ENCODE data around the gene S100A1. TPM values are rescaled to one million over a fixed set of nuclear protein-coding genes. Genes with fewer than 3 reads are reported as not detected.
"Not testable (repeated sequence)": the region's sequence is repeated elsewhere in the genome, so short reads cannot be mapped to it uniquely, and the experiment has no call there.

Gene S100A1
- total RNA-seq, 1 experiment from 2014 or later = 0.29 TPM

GRCh38 chr1:153578936-153579335 is 49.3 kb upstream of the S100A1 start:
- H3K4me1 ChIP-seq (ENCODE audit: insufficient read depth, low read length) = peaks cover 5% of the 10 kb centered on the region; the same call in 1 of the 2 replicates
- no peaks in the 10 kb centered on the region for H3K9me3 ChIP-seq (ENCODE audit: low read length)
- BruUV-seq (replicated peaks) = no TSS peak
- intact Hi-C loops (cut with micrococcal nuclease) = no loop called here
- no peak overlapping the region for H3K9ac ChIP-seq (ENCODE audit: low read length)
- no peak overlapping the region for H3K4me2 ChIP-seq (ENCODE audit: low read length)
- H3K9me2 ChIP-seq (replicated peaks; ENCODE audit: low read length) = no peaks in the 10 kb centered on the region
- DNase-seq (no peak), ATAC-seq (no peak)
- ChIA-PET CTCF (no interaction called here), POLR2A (ENCODE audit: unreplicated experiment) (no interaction called here)
- no peaks in the 10 kb centered on the region for H4K20me1 ChIP-seq (ENCODE audit: low read length)
- H3K79me2 ChIP-seq (ENCODE audit: low read length) = no peaks in the 10 kb centered on the region
- no peaks in the 10 kb centered on the region for H3F3A ChIP-seq (ENCODE audit: low read length, unreplicated experiment)
- H3K4me3 ChIP-seq (ENCODE audit: low read length) = no peak overlapping the region
- no peaks in the 10 kb centered on the region for H3K36me3 ChIP-seq (ENCODE audit: low read depth, low read length)
- H3K27me3 ChIP-seq (ENCODE audit: low read length) = no peaks in the 10 kb centered on the region
- TF ChIP-seq CTCF (conservative IDR thresholded peaks at IDR 0.05; ENCODE audit: low read depth, low read length) (no peak), EZH2 (IDR thresholded peaks at IDR 0.05; ENCODE audit: low read length, unreplicated experiment) (no peak), EZH2phosphoT487 (IDR thresholded peaks at IDR 0.05; ENCODE audit: borderline replicate concordance, low read length) (no peak)
- no peak overlapping the region for H3K27ac ChIP-seq (ENCODE audit: low read length)
- no peak overlapping the region for H2AFZ ChIP-seq (ENCODE audit: low read length)

- H3K4me3 ChIP-seq (ENCODE audit: low read length); BruUV-seq (replicated peaks); DNase-seq; H3K9me3 ChIP-seq (ENCODE audit: low read length); POLR2A ChIA-PET (ENCODE audit: unreplicated experiment); H3K79me2 ChIP-seq (ENCODE audit: low read length); H3K27me3 ChIP-seq (ENCODE audit: low read length); ATAC-seq; CTCF ChIA-PET; H3F3A ChIP-seq (ENCODE audit: low read length, unreplicated experiment); H3K4me2 ChIP-seq (ENCODE audit: low read length); H3K27ac ChIP-seq (ENCODE audit: low read length); H2AFZ ChIP-seq (ENCODE audit: low read length); H3K9ac ChIP-seq (ENCODE audit: low read length); H4K20me1 ChIP-seq (ENCODE audit: low read length); H3K36me3 ChIP-seq (ENCODE audit: low read depth, low read length); intact Hi-C loops (cut with micrococcal nuclease); H3K9me2 ChIP-seq (replicated peaks; ENCODE audit: low read length): not testable (repeated sequence)
- H3K4me1 ChIP-seq (ENCODE audit: insufficient read depth, low read length) = peaks cover 11% of the 10 kb centered on the region
These were observed 45.4 kb upstream of the S100A1 start for GRCh38 chr1:153582836-153583235.

GRCh38 chr1:153583514-153583913 is 44.7 kb upstream of the S100A1 start:
- H2AFZ ChIP-seq (ENCODE audit: low read length); H3K36me3 ChIP-seq (ENCODE audit: low read depth, low read length); intact Hi-C loops (cut with micrococcal nuclease); H3K4me2 ChIP-seq (ENCODE audit: low read length); H3F3A ChIP-seq (ENCODE audit: low read length, unreplicated experiment); ATAC-seq; H3K9ac ChIP-seq (ENCODE audit: low read length); H4K20me1 ChIP-seq (ENCODE audit: low read length); H3K27ac ChIP-seq (ENCODE audit: low read length); BruUV-seq (replicated peaks); CTCF ChIA-PET; H3K9me2 ChIP-seq (replicated peaks; ENCODE audit: low read length); H3K9me3 ChIP-seq (ENCODE audit: low read length); H3K4me3 ChIP-seq (ENCODE audit: low read length); H3K79me2 ChIP-seq (ENCODE audit: low read length); DNase-seq; H3K4me1 ChIP-seq (ENCODE audit: insufficient read depth, low read length); H3K27me3 ChIP-seq (ENCODE audit: low read length): not testable (repeated sequence)
- POLR2A ChIA-PET (ENCODE audit: unreplicated experiment) = interaction anchor here (0.5 kb wide), 1 partner anchor 21 kb away, joined by 13 read pairs; no protein-coding TSS in a partner anchor

- H3F3A ChIP-seq (ENCODE audit: low read length, unreplicated experiment) = no peaks in the 10 kb centered on the region
- H3K27ac ChIP-seq (ENCODE audit: low read length) = no peak overlapping the region
- TF ChIP-seq EZH2 (IDR thresholded peaks at IDR 0.05; ENCODE audit: low read length, unreplicated experiment) (no peak), CTCF (conservative IDR thresholded peaks at IDR 0.05; ENCODE audit: low read depth, low read length) (no peak), EZH2phosphoT487 (IDR thresholded peaks at IDR 0.05; ENCODE audit: borderline replicate concordance, low read length) (no peak)
- BruUV-seq (replicated peaks) = no TSS peak
- H4K20me1 ChIP-seq (ENCODE audit: low read length) = no peaks in the 10 kb centered on the region
- ChIA-PET POLR2A (ENCODE audit: unreplicated experiment) (interaction anchor here (0.5 kb wide), 1 partner anchor 21 kb away, joined by 13 read pairs; no protein-coding TSS in a partner anchor), CTCF (no interaction called here)
- H3K4me3 ChIP-seq (ENCODE audit: low read length) = no peak overlapping the region
- no peaks in the 10 kb centered on the region for H3K36me3 ChIP-seq (ENCODE audit: low read depth, low read length)
- H3K4me2 ChIP-seq (ENCODE audit: low read length) = no peak overlapping the region
- H2AFZ ChIP-seq (ENCODE audit: low read length) = no peak overlapping the region
- no peak overlapping the region for H3K9ac ChIP-seq (ENCODE audit: low read length)
- no peaks in the 10 kb centered on the region for H3K9me2 ChIP-seq (replicated peaks; ENCODE audit: low read length)
- H3K4me1 ChIP-seq (ENCODE audit: insufficient read depth, low read length) = peaks cover 10% of the 10 kb centered on the region
- intact Hi-C loops (cut with micrococcal nuclease) = no loop called here
- ATAC-seq = no peak
- no peaks in the 10 kb centered on the region for H3K27me3 ChIP-seq (ENCODE audit: low read length)
- no peaks in the 10 kb centered on the region for H3K79me2 ChIP-seq (ENCODE audit: low read length)
- DNase-seq = no peak
- no peaks in the 10 kb centered on the region for H3K9me3 ChIP-seq (ENCODE audit: low read length)
These were observed 44.3 kb upstream of the S100A1 start for GRCh38 chr1:153583976-153584375.

Measured in PC-3 (cell line).